Nephron (organoid): Measurements from ENCODE around the gene TLK1.

Experiments used
- H3K27ac Mint-ChIP-seq, 3 experiments: 2 replicates each; pipeline ENCODE4 v1.8.0; 2020; ENCODE audit warnings: mixed read lengths in 3 of 3, mild to moderate bottlenecking in 2 of 3, moderate library complexity in 1 of 3
- H3K27me3 Mint-ChIP-seq: 2 replicates; pipeline ENCODE4 v1.8.0; 2021; ENCODE audit warnings: low read depth, mild to moderate bottlenecking, moderate library complexity, mixed read lengths
- H3K36me3 Mint-ChIP-seq: 2 replicates; pipeline ENCODE4 v1.8.0; 2020; ENCODE audit warnings: low read depth, mixed read lengths
- H3K4me1 Mint-ChIP-seq: 2 replicates; pipeline ENCODE4 v1.8.0; 2020; ENCODE audit warnings: mixed read lengths
- H3K4me3 Mint-ChIP-seq, 3 experiments: 2 replicates each; pipeline ENCODE4 v1.8.0; 2020; ENCODE audit warnings: mild to moderate bottlenecking in 3 of 3, mixed read lengths in 3 of 3, moderate library complexity in 2 of 3
- H3K9me3 Mint-ChIP-seq: 2 replicates; pipeline ENCODE4 v1.8.0; 2020; ENCODE audit warnings: mixed read lengths
- CTCF ChIP-seq, 3 experiments: fragments of 200-600 bp; sonication (generic); IDR thresholded peaks; one replicate each; pipeline ENCODE4 v1.5.0; 2021; ENCODE audit warnings: antibody characterized with exemption in 3 of 3; ENCODE audit not compliant: unreplicated experiment in 3 of 3

TLK1 gene

GRCh38 chr2:171042253-171042969 is 118.3 kb downstream of the TLK1 start:
- no peak for TF ChIP-seq CTCF (IDR thresholded peaks at IDR 0.05; ENCODE audit: unreplicated experiment in 3 of 3)
- no peak overlapping the region for H3K27ac Mint-ChIP-seq
- H3K4me1 Mint-ChIP-seq: no peaks in the 10 kb centered on the region
- no peak overlapping the region for H3K4me3 Mint-ChIP-seq
- no peaks in the 10 kb centered on the region for H3K27me3 Mint-ChIP-seq
- peaks cover 61% of the 10 kb centered on the region for H3K36me3 Mint-ChIP-seq
- H3K9me3 Mint-ChIP-seq: no peaks in the 10 kb centered on the region

- TF ChIP-seq CTCF (IDR thresholded peaks at IDR 0.05; ENCODE audit: unreplicated experiment in 3 of 3): no peak
- no peaks in the 10 kb centered on the region for H3K27me3 Mint-ChIP-seq
- H3K4me3 Mint-ChIP-seq: no peak overlapping the region
- peaks cover 81% of the 10 kb centered on the region for H3K36me3 Mint-ChIP-seq
- peaks cover 3% of the 10 kb centered on the region for H3K9me3 Mint-ChIP-seq
- no peaks in the 10 kb centered on the region for H3K4me1 Mint-ChIP-seq
- no peak overlapping the region for H3K27ac Mint-ChIP-seq
Observed at GRCh38 chr2:171036532-171036931, 124.2 kb downstream of the TLK1 start.

DNA sequence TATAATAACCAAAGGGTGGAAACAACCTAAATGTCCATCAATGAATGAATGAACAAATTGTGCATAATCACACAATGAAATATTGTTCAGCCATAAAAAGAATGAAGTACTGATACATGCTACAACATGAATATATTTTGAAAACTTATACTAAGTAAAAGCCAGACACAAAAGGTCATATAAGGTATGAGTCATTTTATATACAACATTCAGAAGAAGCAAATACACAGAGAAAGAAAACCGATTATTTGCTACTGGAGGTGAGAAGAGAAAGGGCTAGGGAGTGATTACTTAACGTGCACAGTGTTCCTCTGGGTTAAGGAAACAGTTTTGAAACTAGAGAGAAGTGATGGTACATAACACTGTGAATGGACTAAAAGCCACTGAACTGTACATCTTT is 126.4 kb downstream of the TLK1 start:
- H3K4me1 Mint-ChIP-seq: no peaks in the 10 kb centered on the region
- no peak overlapping the region for H3K27ac Mint-ChIP-seq
- H3K9me3 Mint-ChIP-seq: peaks cover 3% of the 10 kb centered on the region
- peaks cover 88% of the 10 kb centered on the region for H3K36me3 Mint-ChIP-seq
- TF ChIP-seq CTCF (IDR thresholded peaks at IDR 0.05; ENCODE audit: unreplicated experiment in 3 of 3): no peak
- no peaks in the 10 kb centered on the region for H3K27me3 Mint-ChIP-seq
- H3K4me3 Mint-ChIP-seq: no peak overlapping the region

DNA sequence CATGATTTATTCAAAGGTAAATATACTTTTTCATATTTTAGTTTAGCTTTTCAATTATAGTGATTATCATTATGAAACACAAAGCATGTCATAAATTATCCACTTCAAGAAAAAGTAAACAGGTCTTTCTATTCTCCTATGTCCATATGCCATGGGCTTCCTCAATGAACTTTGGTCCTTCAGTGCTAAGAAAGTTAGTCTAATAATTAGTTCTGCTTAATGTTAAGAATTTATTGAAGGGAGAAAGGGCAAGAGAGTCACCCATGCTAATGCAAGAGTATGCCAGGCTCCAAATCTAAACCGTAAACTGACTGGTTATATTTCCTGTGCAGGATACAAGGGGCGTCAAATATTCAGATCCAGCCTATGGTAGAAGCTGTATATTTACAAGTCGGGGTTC is 135.5 kb downstream of the TLK1 start:
- no peaks in the 10 kb centered on the region for H3K9me3 Mint-ChIP-seq
- no peaks in the 10 kb centered on the region for H3K4me1 Mint-ChIP-seq
- peak overlapping the region in 2 of 3 experiments; percentile 32 to 45 for H3K27ac Mint-ChIP-seq
- no peaks in the 10 kb centered on the region for H3K27me3 Mint-ChIP-seq
- peaks cover 41% of the 10 kb centered on the region for H3K36me3 Mint-ChIP-seq
- TF ChIP-seq CTCF (IDR thresholded peaks at IDR 0.05; ENCODE audit: unreplicated experiment in 3 of 3): no peak
- no peak overlapping the region for H3K4me3 Mint-ChIP-seq

DNA sequence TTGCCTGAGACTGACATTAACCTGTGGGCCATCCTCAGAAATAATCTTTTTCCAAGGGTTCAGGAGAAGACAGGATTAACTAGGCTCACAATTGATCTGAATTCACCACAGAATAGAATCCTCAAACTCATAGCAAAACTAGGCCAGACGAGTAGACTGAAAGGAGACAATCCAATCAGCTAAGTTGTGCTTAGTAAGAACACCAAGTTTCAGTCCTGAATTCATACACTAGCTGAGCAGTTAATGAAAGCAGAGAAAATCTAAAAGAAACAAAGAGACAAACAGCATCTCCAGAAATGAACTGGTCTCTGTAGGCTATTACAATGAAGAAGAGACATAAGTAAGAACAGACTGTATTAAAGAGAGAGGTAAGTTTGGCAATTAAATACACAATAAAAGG is 142.2 kb downstream of the TLK1 start:
- H3K4me3 Mint-ChIP-seq: no peak overlapping the region
- H3K9me3 Mint-ChIP-seq: no peaks in the 10 kb centered on the region
- no peak for TF ChIP-seq CTCF (IDR thresholded peaks at IDR 0.05; ENCODE audit: unreplicated experiment in 3 of 3)
- H3K36me3 Mint-ChIP-seq: peaks cover 51% of the 10 kb centered on the region
- H3K27me3 Mint-ChIP-seq: no peaks in the 10 kb centered on the region
- H3K27ac Mint-ChIP-seq: no peak overlapping the region
- no peaks in the 10 kb centered on the region for H3K4me1 Mint-ChIP-seq

- H3K4me3 Mint-ChIP-seq: no peak overlapping the region
- H3K27me3 Mint-ChIP-seq: no peaks in the 10 kb centered on the region
- H3K27ac Mint-ChIP-seq: no peak overlapping the region
- H3K9me3 Mint-ChIP-seq: no peaks in the 10 kb centered on the region
- H3K4me1 Mint-ChIP-seq: no peaks in the 10 kb centered on the region
- H3K36me3 Mint-ChIP-seq: peaks cover 40% of the 10 kb centered on the region
- no peak for TF ChIP-seq CTCF (IDR thresholded peaks at IDR 0.05; ENCODE audit: unreplicated experiment in 3 of 3)
Observed at GRCh38 chr2:171016125-171016524, 144.6 kb downstream of the TLK1 start.
